ENCODE data around the gene FARP1. TPM values are rescaled to one million over a fixed set of nuclear protein-coding genes. Genes with fewer than 3 reads are reported as not detected.

FARP1 gene
- total and polyA plus RNA-seq, 2 of the 8 experiments (the other 6 are each of a cell fraction or from before 2014, with no cell fraction given) = 24.7 to 104 TPM

GRCh38 chr13:98479496-98480003 lies 336.7 kb downstream of the FARP1 start:
- H2BK12ac ChIP-seq (ENCODE audit: low read depth, low read length) = no peak overlapping the region
- H3K79me2 ChIP-seq (ENCODE audit: control insufficient read depth in 1 of 2, insufficient read depth in 2 of 2, low read length in 2 of 2) = peaks cover 17 to 86% of the 10 kb centered on the region in 2 experiments
- CTCF ChIA-PET (ENCODE audit: partially characterized antibody) = interaction anchor here (0.6 to 5.0 kb wide), 11 partner anchors 13 to 1295 kb away, joined by 3 to 28 read pairs (median 3); no protein-coding TSS in a partner anchor
- H3K79me1 ChIP-seq (ENCODE audit: low read depth, low read length) = peaks cover 13% of the 10 kb centered on the region
- H3K4me3 ChIP-seq (ENCODE audit: extremely low read depth in 1 of 4, insufficient read depth in 2 of 4, low read depth in 3 of 4, low read length in 4 of 4) = no peak overlapping the region
- POLR2A ChIA-PET (ENCODE audit: partially characterized antibody) = interaction anchor here (1.0 kb wide), 1 partner anchor 364 kb away, joined by 3 read pairs; no protein-coding TSS in a partner anchor
- H2BK20ac ChIP-seq (ENCODE audit: low read length) = no peak overlapping the region
- H3K27ac ChIP-seq (ENCODE audit: low read depth, low read length) = no peak overlapping the region
- H2AK5ac ChIP-seq (ENCODE audit: low read depth, low read length) = no peak overlapping the region
- peaks cover 18 to 58% (median 37%) of the 10 kb centered on the region in 4 experiments for H3K4me1 ChIP-seq (replicated peaks in 1 of 4; ENCODE audit: control insufficient read depth in 3 of 4, insufficient read depth in 4 of 4, low read length in 3 of 4)
- H4K5ac ChIP-seq (ENCODE audit: insufficient read length, low read depth, low read length) = no peak overlapping the region
- H2BK120ac ChIP-seq (replicated peaks; ENCODE audit: low read depth, low read length) = no peak overlapping the region
- H3K9me3 ChIP-seq (ENCODE audit: insufficient read depth in 2 of 2, low read depth in 1 of 2, low read length in 1 of 2) = no peaks in the 10 kb centered on the region
- no peak overlapping the region for H3K14ac ChIP-seq (ENCODE audit: insufficient read length)
- no peak overlapping the region for H3K4me2 ChIP-seq (ENCODE audit: insufficient read depth in 1 of 2, low read depth in 2 of 2, low read length in 2 of 2)
- H4K91ac ChIP-seq (replicated peaks; ENCODE audit: insufficient read length, low read length) = no peak overlapping the region
- H3K4ac ChIP-seq (replicated peaks; ENCODE audit: insufficient read length, low read depth, low read length) = no peak overlapping the region
- peaks cover 0 to 4% (median 1%) of the 10 kb centered on the region in 4 experiments; a peak in 2 of 8 replicates for H3K36me3 ChIP-seq (ENCODE audit: control insufficient read depth in 2 of 4, insufficient read depth in 4 of 4, low read length in 3 of 4)
- WGBS, 2 experiments (ENCODE audit: extremely low coverage in 1 of 2, insufficient coverage in 1 of 2, insufficient read length in 1 of 2, insufficient replicate concordance in 2 of 2, low coverage in 1 of 2, low lambda C conversion rate in 2 of 2, missing lambda C conversion rate in 1 of 2) = 89% methylated on average over 8 of the region's 8 CpGs; no CpG with 5 or more reads in 1 of the 2 experiments
- H3K56ac ChIP-seq (replicated peaks; ENCODE audit: insufficient read length, low read depth, low read length) = no peak overlapping the region
- no peaks in the 10 kb centered on the region for H3K27me3 ChIP-seq (replicated peaks in 1 of 4; ENCODE audit: control insufficient read depth in 3 of 4, extremely low read depth in 1 of 4, insufficient read depth in 3 of 4, low read length in 3 of 4)
- no peak overlapping the region for H2BK5ac ChIP-seq (ENCODE audit: low read depth, low read length)
- H4K8ac ChIP-seq (ENCODE audit: extremely low read depth, insufficient read depth, low read length) = no peak overlapping the region; the same call in 1 of the 2 replicates
- 0 out of 2 replicates have a peak overlapping the region, but pooled peaks have one; percentile 65 for H3K18ac ChIP-seq (ENCODE audit: extremely low read depth, low read length)
- FAIRE-seq (no peak), DNase-seq (ENCODE audit: low read depth in 1 of 2, low spot score in 2 of 2) (no peak)
- no peak overlapping the region for H3K9ac ChIP-seq (replicated peaks in 1 of 4; ENCODE audit: extremely low read depth in 1 of 4, low read depth in 3 of 4, low read length in 3 of 4)
- no peaks in the 10 kb centered on the region for H3K23me2 ChIP-seq (ENCODE audit: low read depth, low read length)
- no peak overlapping the region for H2BK15ac ChIP-seq (ENCODE audit: low read length)
- H3K23ac ChIP-seq (ENCODE audit: insufficient read length) = no peak overlapping the region
- no peak overlapping the region for H2AFZ ChIP-seq (ENCODE audit: low read length)
- TF ChIP-seq SUZ12 (IDR thresholded peaks at IDR 0.05; ENCODE audit: low read length) = no peak
- TF ChIP-seq TBP (IDR thresholded peaks at IDR 0.05; ENCODE audit: low read depth, low read length) = no peak
- TF ChIP-seq FOSL1 (IDR thresholded peaks at IDR 0.05; ENCODE audit: insufficient read depth, low read depth, low read length) = no peak
- no peak for TF ChIP-seq MAFK (IDR thresholded peaks at IDR 0.05; ENCODE audit: low read depth, low read length)
- no peak for TF ChIP-seq CREB1 (IDR thresholded peaks at IDR 0.05)
- no peak for TF ChIP-seq CHD1 (IDR thresholded peaks at IDR 0.05; ENCODE audit: low read depth, low read length)
- no peak for TF ChIP-seq CTCF (IDR thresholded peaks at IDR 0.05; ENCODE audit: control extremely low read depth in 1 of 3, insufficient read depth in 1 of 3, low read depth in 1 of 3, low read length in 3 of 3)
- TF ChIP-seq RFX5 (IDR thresholded peaks at IDR 0.05; ENCODE audit: borderline replicate concordance, low read depth, low read length) = no peak
- no peak for TF ChIP-seq BACH1 (IDR thresholded peaks at IDR 0.05; ENCODE audit: low read length)
- peaks cover 34 to 40% of the 10 kb centered on the region in 2 experiments for H4K20me1 ChIP-seq (replicated peaks in 1 of 2; ENCODE audit: control insufficient read depth in 1 of 2, insufficient read depth in 2 of 2, low read length in 2 of 2)

Measured in H1 (cell line).